Stomach (tissue), 4 donors: ENCODE data around the gene TPRG1L.

Experiments used
- CTCF ChIP-seq, 7 experiments: fragments of 450-650 bp in 4 of 7; fragments of 200-600 bp in 3 of 7; sonication (generic) in 3 of 7; IDR thresholded peaks; one replicate each; pipeline ENCODE4 v1.5.1; 2016 to 2019; ENCODE audit warnings: antibody characterized with exemption in 7 of 7, control low read depth in 2 of 7, mild to moderate bottlenecking in 1 of 7
- POLR2A ChIP-seq, 4 donors: fragments of 450-650 bp; IDR thresholded peaks; one replicate each; pipeline ENCODE4 v1.6.1; 2016; ENCODE audit warnings: antibody characterized with exemption in 4 of 4, control low read depth in 2 of 4, mild to moderate bottlenecking in 1 of 4, moderate library complexity in 1 of 4
- POLR2AphosphoS5 ChIP-seq, 3 donors: sonication (generic); formaldehyde crosslinking; IDR thresholded peaks; one replicate each; pipeline ENCODE4 v1.6.1; 2016; ENCODE audit warnings: antibody characterized with exemption in 3 of 3

DNA sequence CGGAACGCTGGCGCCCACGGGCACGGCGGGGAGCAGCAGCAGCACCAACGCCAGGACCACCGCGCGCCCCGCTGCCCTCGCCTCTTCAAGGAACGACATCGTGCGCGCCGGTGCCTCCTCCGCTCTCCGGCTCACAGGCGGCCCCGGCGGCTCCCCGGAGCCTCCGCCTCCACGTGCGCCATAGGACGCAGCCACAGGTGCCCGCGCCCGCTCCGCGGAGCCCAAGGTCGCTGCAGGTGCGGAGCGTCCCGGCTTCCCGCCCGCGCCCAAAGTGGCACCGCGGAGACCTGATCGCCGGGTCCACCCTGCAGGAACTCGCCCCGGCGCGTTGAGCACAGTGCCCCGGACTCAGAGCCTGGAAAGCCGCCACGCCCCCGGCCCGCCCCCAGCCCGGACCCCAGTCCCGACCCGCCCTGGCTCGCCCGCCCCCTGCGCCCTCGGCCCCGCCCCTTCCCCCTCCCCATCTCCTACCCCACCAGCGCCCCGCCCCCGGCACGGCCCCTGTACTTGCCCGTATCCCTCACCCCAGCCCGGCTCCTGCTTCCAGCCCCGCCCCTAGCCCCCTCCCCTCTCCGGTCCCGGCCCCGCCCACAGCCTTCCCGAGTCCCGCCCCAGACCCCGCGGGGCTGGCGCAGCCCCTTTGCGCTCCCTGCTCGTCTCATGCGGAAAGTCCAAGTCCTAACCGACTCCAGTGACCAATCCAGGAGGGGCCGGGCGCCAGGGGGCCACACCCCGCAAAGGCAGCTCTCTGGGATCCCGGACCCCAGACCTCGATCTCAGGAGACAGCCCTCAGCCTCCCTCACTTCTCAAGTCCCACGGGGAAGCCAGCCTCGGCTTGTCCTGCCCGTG lies 13.4 kb upstream of the TPRG1L start, which contains the start of gene MEGF6:
- TF ChIP-seq CTCF (IDR thresholded peaks at IDR 0.05) (no peak), POLR2A (IDR thresholded peaks at IDR 0.05) (no peak), POLR2AphosphoS5 (IDR thresholded peaks at IDR 0.05) (no peak)
